ENCODE results near the gene SLC22A4. TPM values are rescaled to one million over a fixed set of nuclear protein-coding genes. Genes with fewer than 3 reads are reported as not detected.

The SLC22A4 gene
- polyA plus RNA-seq (2013, experiment 1 of 2) = 0.77 TPM
- 0.81 TPM for polyA plus RNA-seq (2013, experiment 2 of 2)

DNA sequence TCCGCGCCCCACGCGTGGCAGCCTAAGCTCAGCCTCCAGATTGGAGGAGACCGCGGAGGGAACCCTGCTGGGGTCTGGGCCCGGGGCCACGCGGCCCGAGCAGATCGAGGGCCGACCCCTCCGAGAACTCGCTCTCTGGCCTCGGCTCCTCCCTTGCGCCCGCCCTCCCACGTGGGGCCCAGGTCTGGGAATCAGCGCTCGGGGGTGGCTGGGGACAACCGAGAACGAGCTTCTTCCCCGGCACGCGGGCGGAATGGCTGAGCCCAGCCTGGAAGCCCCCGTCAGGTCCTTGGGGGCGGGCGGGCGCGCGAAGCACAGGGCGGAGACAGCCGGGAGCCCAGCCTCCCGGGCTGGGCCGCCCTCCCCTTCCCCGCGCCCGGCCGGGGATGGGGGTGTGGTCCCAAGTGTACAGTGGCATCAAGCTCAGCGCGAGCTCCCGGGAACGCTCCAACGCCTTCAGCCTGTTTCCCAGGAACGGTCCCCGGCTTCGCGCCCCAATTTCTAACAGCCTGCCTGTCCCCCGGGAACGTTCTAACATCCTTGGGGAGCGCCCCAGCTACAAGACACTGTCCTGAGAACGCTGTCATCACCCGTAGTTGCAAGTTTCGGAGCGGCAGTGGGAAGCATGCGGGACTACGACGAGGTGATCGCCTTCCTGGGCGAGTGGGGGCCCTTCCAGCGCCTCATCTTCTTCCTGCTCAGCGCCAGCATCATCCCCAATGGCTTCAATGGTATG is at the start of gene SLC22A4:
TSS of gene SLC22A4 (plus strand) at position 403 of the 736 bp plus-strand sequence. CDS start at position 626, 223 bp downstream.
- 1% methylated on average over 45 to 63 of the region's 63 CpGs for WGBS, 2 experiments (ENCODE audit: insufficient coverage in 2 of 2)
- peaks cover 13% of the 10 kb centered on the region for H3K4me1 ChIP-seq (ENCODE audit: control insufficient read depth, insufficient read depth, low read length, poor library complexity, severe bottlenecking)
- H3K27ac ChIP-seq (ENCODE audit: low read depth, low read length, severe bottlenecking) = peak within 1 kb of the TSS; percentile 98

GRCh38 chr5:132245593-132245992 is 48.6 kb upstream of the SLC22A4 start:
- WGBS, 2 experiments (ENCODE audit: insufficient coverage in 2 of 2) = no CpG with 5 or more reads among the region's 1 CpG
- no peaks in the 10 kb centered on the region for H3K36me3 ChIP-seq (ENCODE audit: control insufficient read depth, insufficient read depth, low read length)
- H3K4me1 ChIP-seq (ENCODE audit: control insufficient read depth, insufficient read depth, low read length, poor library complexity, severe bottlenecking) = no peaks in the 10 kb centered on the region
- H3K9me3 ChIP-seq (ENCODE audit: control insufficient read depth, low read length) = peaks cover 5% of the 10 kb centered on the region
- no peak overlapping the region for H3K4me3 ChIP-seq (ENCODE audit: extremely low read depth, insufficient read depth, low read length, poor library complexity, severe bottlenecking)
- no peak overlapping the region for H3K27ac ChIP-seq (ENCODE audit: low read depth, low read length, severe bottlenecking)

More for the DNA sequence above, at the start of gene SLC22A4:
- Histone ChIP-seq H3K4me3 (ENCODE audit: extremely low read depth, insufficient read depth, low read length, poor library complexity, severe bottlenecking) (peak within 1 kb of the TSS; percentile 57), H3K36me3 (ENCODE audit: control insufficient read depth, insufficient read depth, low read length) (no peaks in the 10 kb centered on the region), H3K9me3 (ENCODE audit: control insufficient read depth, low read length) (no peaks in the 10 kb centered on the region)

DNA sequence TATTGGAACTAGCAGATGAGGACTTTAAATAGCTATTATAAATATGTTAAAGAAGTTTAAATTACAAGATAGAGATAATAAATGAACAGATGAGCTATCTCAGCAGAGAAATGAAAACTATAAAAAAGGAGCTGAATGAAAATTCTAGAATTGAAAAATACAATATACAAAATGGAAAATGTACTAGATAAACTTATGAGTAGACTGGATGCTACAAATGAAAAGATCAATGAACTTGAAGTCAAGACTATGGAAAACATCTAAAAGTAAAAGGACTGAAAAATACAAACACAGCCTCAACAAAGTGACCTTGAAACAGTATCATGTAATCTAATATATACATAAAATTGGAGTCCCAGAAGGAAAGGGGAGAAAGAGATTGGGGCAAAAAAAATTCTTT is 47.4 kb upstream of the SLC22A4 start:
- Histone ChIP-seq H3K4me3 (ENCODE audit: extremely low read depth, insufficient read depth, low read length, poor library complexity, severe bottlenecking) (no peak overlapping the region), H3K27ac (ENCODE audit: low read depth, low read length, severe bottlenecking) (no peak overlapping the region), H3K36me3 (ENCODE audit: control insufficient read depth, insufficient read depth, low read length) (no peaks in the 10 kb centered on the region), H3K4me1 (ENCODE audit: control insufficient read depth, insufficient read depth, low read length, poor library complexity, severe bottlenecking) (no peaks in the 10 kb centered on the region), H3K9me3 (ENCODE audit: control insufficient read depth, low read length) (peaks cover 5% of the 10 kb centered on the region)

GRCh38 chr5:132250547-132250946 is 43.6 kb upstream of the SLC22A4 start:
- H3K27ac ChIP-seq (ENCODE audit: low read depth, low read length, severe bottlenecking) = no peak overlapping the region
- 96 to 100% methylated on average over 2 of the region's 2 CpGs for WGBS, 2 experiments (ENCODE audit: insufficient coverage in 2 of 2)
- H3K4me1 ChIP-seq (ENCODE audit: control insufficient read depth, insufficient read depth, low read length, poor library complexity, severe bottlenecking) = no peaks in the 10 kb centered on the region
- H3K9me3 ChIP-seq (ENCODE audit: control insufficient read depth, low read length) = no peaks in the 10 kb centered on the region
- H3K4me3 ChIP-seq (ENCODE audit: extremely low read depth, insufficient read depth, low read length, poor library complexity, severe bottlenecking) = no peak overlapping the region
- no peaks in the 10 kb centered on the region for H3K36me3 ChIP-seq (ENCODE audit: control insufficient read depth, insufficient read depth, low read length)

DNA sequence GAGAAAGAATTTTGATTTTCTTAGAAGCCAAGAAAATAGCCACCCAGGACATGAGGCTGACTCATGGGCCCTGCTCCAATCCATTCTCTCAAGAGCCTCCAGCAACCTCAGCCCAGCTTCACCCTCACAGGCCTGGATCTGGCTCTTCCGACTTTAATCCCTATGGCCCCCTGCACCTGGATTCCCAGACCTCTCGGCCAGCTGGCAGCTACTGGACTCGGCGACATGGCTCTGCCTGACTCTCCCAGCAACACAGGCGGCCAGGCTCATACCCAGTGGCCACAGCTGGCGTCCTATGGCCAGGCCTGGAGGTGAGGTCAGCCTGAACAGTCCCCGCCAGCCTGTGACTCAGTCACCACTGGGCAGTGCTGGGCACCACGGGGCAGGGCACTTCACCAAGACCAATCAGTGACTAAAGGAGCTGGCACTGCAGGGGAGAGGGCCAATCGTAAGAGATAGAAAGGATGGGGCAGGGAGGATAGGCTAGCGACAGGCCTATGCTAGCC is 42.9 kb upstream of the SLC22A4 start:
- Histone ChIP-seq H3K4me1 (ENCODE audit: control insufficient read depth, insufficient read depth, low read length, poor library complexity, severe bottlenecking) (no peaks in the 10 kb centered on the region), H3K4me3 (ENCODE audit: extremely low read depth, insufficient read depth, low read length, poor library complexity, severe bottlenecking) (no peak overlapping the region), H3K27ac (ENCODE audit: low read depth, low read length, severe bottlenecking) (no peak overlapping the region), H3K9me3 (ENCODE audit: control insufficient read depth, low read length) (no peaks in the 10 kb centered on the region), H3K36me3 (ENCODE audit: control insufficient read depth, insufficient read depth, low read length) (no peaks in the 10 kb centered on the region)
- WGBS, 2 experiments (ENCODE audit: insufficient coverage in 2 of 2) = 93 to 97% methylated on average over 9 to 10 of the region's 10 CpGs

DNA sequence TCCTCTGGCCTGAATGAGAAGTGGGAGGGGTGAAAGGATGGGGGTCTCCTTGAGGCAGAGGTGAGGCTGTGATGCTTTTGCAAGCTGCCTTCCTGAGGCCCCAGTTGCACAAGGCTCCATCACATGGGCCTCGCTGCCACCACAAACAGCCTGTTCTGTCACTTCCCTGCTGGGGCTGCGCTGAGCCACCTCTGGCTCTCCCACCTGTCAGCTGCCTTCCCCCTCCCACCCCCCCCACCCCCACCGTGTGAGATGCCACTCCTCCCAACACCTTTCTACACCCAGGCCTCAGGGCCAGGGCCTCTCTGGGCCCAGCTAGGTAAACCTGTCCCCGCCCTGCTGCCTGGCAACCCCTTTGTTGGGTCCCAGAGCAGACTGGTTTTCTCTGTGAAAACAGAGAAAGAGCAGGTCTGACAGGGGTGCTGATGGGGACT is 41.2 kb upstream of the SLC22A4 start:
- WGBS, 2 experiments (ENCODE audit: insufficient coverage in 2 of 2) = 100% methylated on average over 2 of the region's 4 CpGs; no CpG with 5 or more reads in 1 of the 2 experiments
- H3K36me3 ChIP-seq (ENCODE audit: control insufficient read depth, insufficient read depth, low read length) = no peaks in the 10 kb centered on the region
- peaks cover under 1% of the 10 kb centered on the region for H3K4me1 ChIP-seq (ENCODE audit: control insufficient read depth, insufficient read depth, low read length, poor library complexity, severe bottlenecking)
- no peak overlapping the region for H3K27ac ChIP-seq (ENCODE audit: low read depth, low read length, severe bottlenecking)
- H3K9me3 ChIP-seq (ENCODE audit: control insufficient read depth, low read length) = no peaks in the 10 kb centered on the region
- H3K4me3 ChIP-seq (ENCODE audit: extremely low read depth, insufficient read depth, low read length, poor library complexity, severe bottlenecking) = no peak overlapping the region

DNA sequence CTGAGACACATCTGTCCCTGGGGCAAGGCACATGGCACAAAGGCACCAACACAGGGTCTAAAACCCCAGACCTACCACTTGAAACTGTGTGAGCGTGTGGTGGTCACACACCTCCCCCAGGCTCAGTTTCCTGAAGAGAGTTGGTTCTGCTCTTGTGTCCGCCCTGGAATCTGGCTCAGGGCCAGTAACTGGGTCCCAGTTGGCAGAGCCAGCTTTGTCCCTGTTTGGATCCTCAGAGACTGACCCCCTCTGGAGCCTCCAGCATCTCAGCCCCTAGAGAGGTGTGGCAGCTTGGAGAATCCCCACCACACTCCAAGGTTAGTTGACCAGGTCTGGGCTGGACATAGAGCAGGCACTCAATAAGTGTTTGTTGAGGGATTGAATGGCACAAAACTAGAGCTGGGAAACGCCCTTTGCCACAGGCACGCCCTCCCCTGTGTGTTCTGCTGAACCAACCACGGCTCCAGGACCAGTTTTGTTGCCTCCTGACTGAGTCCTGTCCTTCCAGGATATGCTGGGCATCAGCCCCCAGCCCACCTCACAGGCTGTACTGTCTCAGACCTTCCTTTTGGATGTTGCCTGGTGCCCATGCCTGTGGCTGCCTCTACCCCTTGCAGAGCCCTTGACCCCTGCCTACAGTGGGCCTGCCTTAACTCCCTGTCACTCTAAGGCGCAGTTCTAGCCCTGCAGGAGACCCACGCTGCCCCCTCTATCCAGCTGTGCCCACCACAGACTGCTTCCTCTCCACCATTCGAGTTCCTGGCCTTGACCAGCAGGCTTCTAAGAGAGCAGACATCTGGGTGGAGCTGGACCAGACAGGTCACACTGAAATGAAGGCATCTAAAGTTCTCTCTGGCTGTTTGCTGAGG is 40.5 kb upstream of the SLC22A4 start:
- H3K4me3 ChIP-seq (ENCODE audit: extremely low read depth, insufficient read depth, low read length, poor library complexity, severe bottlenecking) = no peak overlapping the region
- no peak overlapping the region for H3K27ac ChIP-seq (ENCODE audit: low read depth, low read length, severe bottlenecking)
- 83 to 93% methylated on average over 7 to 8 of the region's 8 CpGs for WGBS, 2 experiments (ENCODE audit: insufficient coverage in 2 of 2)
- no peaks in the 10 kb centered on the region for H3K36me3 ChIP-seq (ENCODE audit: control insufficient read depth, insufficient read depth, low read length)
- H3K9me3 ChIP-seq (ENCODE audit: control insufficient read depth, low read length) = no peaks in the 10 kb centered on the region
- H3K4me1 ChIP-seq (ENCODE audit: control insufficient read depth, insufficient read depth, low read length, poor library complexity, severe bottlenecking) = peaks cover 7% of the 10 kb centered on the region

GRCh38 chr5:132254321-132254977 is 39.7 kb upstream of the SLC22A4 start:
- H3K4me1 ChIP-seq (ENCODE audit: control insufficient read depth, insufficient read depth, low read length, poor library complexity, severe bottlenecking) = peaks cover 14% of the 10 kb centered on the region
- H3K27ac ChIP-seq (ENCODE audit: low read depth, low read length, severe bottlenecking) = no peak overlapping the region
- WGBS, 2 experiments (ENCODE audit: insufficient coverage in 2 of 2) = 80 to 91% methylated on average over 3 to 5 of the region's 7 CpGs
- H3K36me3 ChIP-seq (ENCODE audit: control insufficient read depth, insufficient read depth, low read length) = no peaks in the 10 kb centered on the region
- H3K9me3 ChIP-seq (ENCODE audit: control insufficient read depth, low read length) = no peaks in the 10 kb centered on the region
- no peak overlapping the region for H3K4me3 ChIP-seq (ENCODE audit: extremely low read depth, insufficient read depth, low read length, poor library complexity, severe bottlenecking)

DNA sequence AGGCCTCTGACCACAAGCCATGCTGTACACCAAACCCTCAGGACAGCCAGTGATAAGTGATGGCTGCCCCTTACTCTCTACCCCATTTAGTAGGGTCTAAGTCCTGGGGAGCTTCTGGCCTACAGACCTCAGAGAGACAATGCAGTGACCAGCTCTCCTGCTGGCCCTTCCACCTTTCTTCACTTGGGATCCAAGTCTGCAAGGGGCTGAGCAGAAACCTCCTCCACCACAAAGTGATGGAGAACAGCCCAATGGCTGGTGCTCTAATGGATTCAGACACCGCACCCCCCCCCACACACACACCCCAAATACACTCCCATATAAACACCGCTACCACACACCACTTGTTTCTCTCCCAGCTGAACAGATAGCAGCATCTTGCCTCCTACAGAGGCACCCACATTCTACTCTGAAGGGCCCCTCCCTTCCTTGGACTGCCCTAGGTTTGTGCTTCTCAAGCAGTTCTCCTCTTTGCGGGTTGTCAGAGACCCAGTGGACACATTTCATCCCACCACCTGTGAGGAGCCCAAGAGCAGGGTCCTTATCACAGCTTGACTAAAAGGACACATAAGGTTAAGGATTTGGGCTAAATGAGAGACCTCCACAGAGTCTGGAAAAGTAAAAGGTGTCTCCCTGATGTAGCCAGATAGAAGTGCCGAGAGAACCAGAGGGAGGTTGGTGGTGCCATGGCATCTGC is 38.0 kb upstream of the SLC22A4 start:
- Histone ChIP-seq H3K4me3 (ENCODE audit: extremely low read depth, insufficient read depth, low read length, poor library complexity, severe bottlenecking) (no peak overlapping the region), H3K36me3 (ENCODE audit: control insufficient read depth, insufficient read depth, low read length) (no peaks in the 10 kb centered on the region), H3K9me3 (ENCODE audit: control insufficient read depth, low read length) (no peaks in the 10 kb centered on the region), H3K4me1 (ENCODE audit: control insufficient read depth, insufficient read depth, low read length, poor library complexity, severe bottlenecking) (peaks cover 30% of the 10 kb centered on the region), H3K27ac (ENCODE audit: low read depth, low read length, severe bottlenecking) (no peak overlapping the region)
- 95 to 96% methylated on average over 4 of the region's 4 CpGs for WGBS, 2 experiments (ENCODE audit: insufficient coverage in 2 of 2)

GRCh38 chr5:132256783-132257130 is 37.4 kb upstream of the SLC22A4 start:
- Histone ChIP-seq H3K9me3 (ENCODE audit: control insufficient read depth, low read length) (no peaks in the 10 kb centered on the region), H3K36me3 (ENCODE audit: control insufficient read depth, insufficient read depth, low read length) (peaks cover 2% of the 10 kb centered on the region), H3K27ac (ENCODE audit: low read depth, low read length, severe bottlenecking) (no peak overlapping the region), H3K4me1 (ENCODE audit: control insufficient read depth, insufficient read depth, low read length, poor library complexity, severe bottlenecking) (peaks cover 30% of the 10 kb centered on the region), H3K4me3 (ENCODE audit: extremely low read depth, insufficient read depth, low read length, poor library complexity, severe bottlenecking) (peak overlapping the region; percentile 58)
- 80 to 84% methylated on average over 3 to 5 of the region's 6 CpGs for WGBS, 2 experiments (ENCODE audit: insufficient coverage in 2 of 2)
